ENCODE results near the gene ANXA2R. TPM values are rescaled to one million over a fixed set of nuclear protein-coding genes. Genes with fewer than 3 reads are reported as not detected.

The ANXA2R gene
- total and polyA plus RNA-seq, 2 of the 13 experiments (the other 11 are each of a cell fraction or from before 2014, with no cell fraction given), result 0.95 to 1.3 TPM

DNA sequence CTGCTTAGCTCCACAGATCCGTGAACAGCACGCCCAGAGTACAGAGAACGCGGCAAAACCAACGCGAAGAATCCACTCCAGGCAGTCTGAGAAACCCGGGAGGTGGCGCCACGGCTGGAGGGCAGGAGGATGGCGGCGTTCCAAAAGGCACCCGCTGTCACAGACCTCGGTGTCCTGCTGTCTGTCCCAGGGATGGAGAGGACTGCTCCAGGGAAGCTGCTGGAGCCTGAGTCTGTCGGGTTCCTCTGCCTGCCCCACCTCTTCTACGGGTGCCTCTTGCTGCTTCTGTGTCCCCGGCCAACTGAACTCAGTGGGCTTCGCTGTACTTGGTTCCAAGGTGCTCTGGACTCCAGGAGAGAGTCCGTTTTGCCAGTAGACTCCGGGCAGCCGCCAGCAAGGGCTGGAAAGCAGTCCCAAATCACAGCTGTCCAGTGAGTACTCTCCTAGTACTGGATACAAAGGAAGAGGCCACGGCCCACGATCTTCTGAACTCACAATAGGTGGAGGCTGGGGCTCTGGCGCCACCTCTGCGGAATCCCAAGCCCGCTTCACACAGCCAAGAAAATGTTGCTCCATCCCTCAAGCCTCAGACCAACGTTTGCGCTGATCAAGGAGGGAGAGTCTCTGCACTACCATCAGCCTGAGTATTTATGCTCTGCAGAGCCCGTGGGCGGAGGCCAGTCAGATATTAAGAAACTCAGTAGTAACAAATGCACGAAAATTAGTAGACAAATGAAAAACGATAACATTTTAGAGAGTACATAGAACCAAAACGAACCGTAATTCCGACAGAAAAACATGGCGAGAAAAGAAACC, 440 bp downstream of the ANXA2R start (continued):
- no peak for TF ChIP-seq CBX2 (IDR thresholded peaks at IDR 0.05; ENCODE audit: low read depth, low read length)
- no peak for TF ChIP-seq CBX2 (CRISPR knock-in tag; IDR thresholded peaks at IDR 0.05; ENCODE audit: low read depth)
- TF ChIP-seq, protein P1, sequence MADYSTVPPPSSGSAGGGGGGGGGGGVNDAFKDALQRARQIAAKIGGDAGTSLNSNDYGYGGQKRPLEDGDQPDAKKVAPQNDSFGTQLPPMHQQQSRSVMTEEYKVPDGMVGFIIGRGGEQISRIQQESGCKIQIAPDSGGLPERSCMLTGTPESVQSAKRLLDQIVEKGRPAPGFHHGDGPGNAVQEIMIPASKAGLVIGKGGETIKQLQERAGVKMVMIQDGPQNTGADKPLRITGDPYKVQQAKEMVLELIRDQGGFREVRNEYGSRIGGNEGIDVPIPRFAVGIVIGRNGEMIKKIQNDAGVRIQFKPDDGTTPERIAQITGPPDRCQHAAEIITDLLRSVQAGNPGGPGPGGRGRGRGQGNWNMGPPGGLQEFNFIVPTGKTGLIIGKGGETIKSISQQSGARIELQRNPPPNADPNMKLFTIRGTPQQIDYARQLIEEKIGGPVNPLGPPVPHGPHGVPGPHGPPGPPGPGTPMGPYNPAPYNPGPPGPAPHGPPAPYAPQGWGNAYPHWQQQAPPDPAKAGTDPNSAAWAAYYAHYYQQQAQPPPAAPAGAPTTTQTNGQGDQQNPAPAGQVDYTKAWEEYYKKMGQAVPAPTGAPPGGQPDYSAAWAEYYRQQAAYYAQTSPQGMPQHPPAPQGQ (CRISPR knock-in tag; IDR thresholded peaks at IDR 0.05; ENCODE audit: borderline replicate concordance), result no peak
- TF ChIP-seq ZZZ3 (CRISPR knock-in tag; IDR thresholded peaks at IDR 0.05; ENCODE audit: borderline replicate concordance), result no peak
- no peak for TF ChIP-seq ZSCAN22 (CRISPR knock-in tag; IDR thresholded peaks at IDR 0.05)
- no peak for TF ChIP-seq ZNF839 (CRISPR knock-in tag; IDR thresholded peaks at IDR 0.05; ENCODE audit: borderline replicate concordance)
- TF ChIP-seq, protein P2, sequence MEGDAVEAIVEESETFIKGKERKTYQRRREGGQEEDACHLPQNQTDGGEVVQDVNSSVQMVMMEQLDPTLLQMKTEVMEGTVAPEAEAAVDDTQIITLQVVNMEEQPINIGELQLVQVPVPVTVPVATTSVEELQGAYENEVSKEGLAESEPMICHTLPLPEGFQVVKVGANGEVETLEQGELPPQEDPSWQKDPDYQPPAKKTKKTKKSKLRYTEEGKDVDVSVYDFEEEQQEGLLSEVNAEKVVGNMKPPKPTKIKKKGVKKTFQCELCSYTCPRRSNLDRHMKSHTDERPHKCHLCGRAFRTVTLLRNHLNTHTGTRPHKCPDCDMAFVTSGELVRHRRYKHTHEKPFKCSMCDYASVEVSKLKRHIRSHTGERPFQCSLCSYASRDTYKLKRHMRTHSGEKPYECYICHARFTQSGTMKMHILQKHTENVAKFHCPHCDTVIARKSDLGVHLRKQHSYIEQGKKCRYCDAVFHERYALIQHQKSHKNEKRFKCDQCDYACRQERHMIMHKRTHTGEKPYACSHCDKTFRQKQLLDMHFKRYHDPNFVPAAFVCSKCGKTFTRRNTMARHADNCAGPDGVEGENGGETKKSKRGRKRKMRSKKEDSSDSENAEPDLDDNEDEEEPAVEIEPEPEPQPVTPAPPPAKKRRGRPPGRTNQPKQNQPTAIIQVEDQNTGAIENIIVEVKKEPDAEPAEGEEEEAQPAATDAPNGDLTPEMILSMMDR (CRISPR knock-in tag; IDR thresholded peaks at IDR 0.05), result peak; percentile 52
- TF ChIP-seq ZNF766 (CRISPR knock-in tag; IDR thresholded peaks at IDR 0.05; ENCODE audit: borderline replicate concordance), result no peak
- TF ChIP-seq MXI1 (IDR thresholded peaks at IDR 0.05; ENCODE audit: borderline replicate concordance, low read depth, low read length), result no peak
- TF ChIP-seq, protein P3, sequence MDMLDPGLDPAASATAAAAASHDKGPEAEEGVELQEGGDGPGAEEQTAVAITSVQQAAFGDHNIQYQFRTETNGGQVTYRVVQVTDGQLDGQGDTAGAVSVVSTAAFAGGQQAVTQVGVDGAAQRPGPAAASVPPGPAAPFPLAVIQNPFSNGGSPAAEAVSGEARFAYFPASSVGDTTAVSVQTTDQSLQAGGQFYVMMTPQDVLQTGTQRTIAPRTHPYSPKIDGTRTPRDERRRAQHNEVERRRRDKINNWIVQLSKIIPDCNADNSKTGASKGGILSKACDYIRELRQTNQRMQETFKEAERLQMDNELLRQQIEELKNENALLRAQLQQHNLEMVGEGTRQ (IDR thresholded peaks at IDR 0.05; ENCODE audit: low read depth, low read length), result no peak
- TF ChIP-seq, protein P3 (CRISPR knock-in tag; IDR thresholded peaks at IDR 0.05; ENCODE audit: borderline replicate concordance), result no peak
- TF ChIP-seq DMAP1 (CRISPR knock-in tag; IDR thresholded peaks at IDR 0.05), result peak; percentile 39; the same call in 1 of the 2 replicates
- TF ChIP-seq GABPB1 (CRISPR knock-in tag; IDR thresholded peaks at IDR 0.05), result peak; percentile 36; the same call in 1 of the 2 replicates
- no peak for TF ChIP-seq ATF7-NPFF (CRISPR knock-in tag; IDR thresholded peaks at IDR 0.05; ENCODE audit: low read depth)
- no peak for TF ChIP-seq HCFC1 (IDR thresholded peaks at IDR 0.05; ENCODE audit: low read depth, low read length)
- TF ChIP-seq IRX3 (CRISPR knock-in tag; IDR thresholded peaks at IDR 0.05; ENCODE audit: borderline replicate concordance, low read depth), result no peak; the same call in 1 of the 2 replicates
- no peak for TF ChIP-seq ZNF577 (CRISPR knock-in tag; IDR thresholded peaks at IDR 0.05; ENCODE audit: borderline replicate concordance, low read depth)
- TF ChIP-seq ZNF816 (CRISPR knock-in tag; IDR thresholded peaks at IDR 0.05; ENCODE audit: borderline replicate concordance), result no peak; the same call in 1 of the 2 replicates
- TF ChIP-seq, protein P4, sequence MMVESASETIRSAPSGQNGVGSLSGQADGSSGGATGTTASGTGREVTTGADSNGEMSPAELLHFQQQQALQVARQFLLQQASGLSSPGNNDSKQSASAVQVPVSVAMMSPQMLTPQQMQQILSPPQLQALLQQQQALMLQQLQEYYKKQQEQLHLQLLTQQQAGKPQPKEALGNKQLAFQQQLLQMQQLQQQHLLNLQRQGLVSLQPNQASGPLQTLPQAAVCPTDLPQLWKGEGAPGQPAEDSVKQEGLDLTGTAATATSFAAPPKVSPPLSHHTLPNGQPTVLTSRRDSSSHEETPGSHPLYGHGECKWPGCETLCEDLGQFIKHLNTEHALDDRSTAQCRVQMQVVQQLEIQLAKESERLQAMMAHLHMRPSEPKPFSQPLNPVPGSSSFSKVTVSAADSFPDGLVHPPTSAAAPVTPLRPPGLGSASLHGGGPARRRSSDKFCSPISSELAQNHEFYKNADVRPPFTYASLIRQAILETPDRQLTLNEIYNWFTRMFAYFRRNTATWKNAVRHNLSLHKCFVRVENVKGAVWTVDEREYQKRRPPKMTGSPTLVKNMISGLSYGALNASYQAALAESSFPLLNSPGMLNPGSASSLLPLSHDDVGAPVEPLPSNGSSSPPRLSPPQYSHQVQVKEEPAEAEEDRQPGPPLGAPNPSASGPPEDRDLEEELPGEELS (CRISPR knock-in tag; IDR thresholded peaks at IDR 0.05), result no peak
- no peak for TF ChIP-seq ESRRA (CRISPR knock-in tag; IDR thresholded peaks at IDR 0.05; ENCODE audit: low read depth)
- TF ChIP-seq MEIS1 (CRISPR knock-in tag; IDR thresholded peaks at IDR 0.05; ENCODE audit: borderline replicate concordance), result no peak
- no peak for TF ChIP-seq ZNF235 (CRISPR knock-in tag; IDR thresholded peaks at IDR 0.05; ENCODE audit: borderline replicate concordance)
